Kidney (tissue), 2 donors: ENCODE measurements around the gene FNDC1. TPM values are rescaled to one million over a fixed set of nuclear protein-coding genes. Genes with fewer than 3 reads are reported as not detected.

Experiments used
- polyA plus RNA-seq: library from polyadenylated mRNA; stranded (reverse); fragments of 350-450 nt; fragmentation: Illumina TruSeq; extraction: RNeasy Lipid Tissue Mini Kit (QIAGEN cat#74804); gene quantifications from one replicate; pipeline ENCODE4 v1.2.3, GENCODE V29; 2014; ENCODE audit warnings: low read depth, low replicate concordance; ENCODE audit not compliant: insufficient read depth
- total RNA-seq: library from RNA; stranded (reverse); fragmentation: NEBNext Ultra II Directional; extraction: Animal tissue kit (Norgen Biotek cat#: 25700); gene quantifications from one replicate; pipeline ENCODE4 v1.2.1, GENCODE V29; 2021
- donor health status: DM: yes; HTN: yes; CAD: no.

Gene FNDC1
- total and polyA plus RNA-seq, 2 donors from 2014 or later = 0.69 to 1.3 TPM

Other genes with a start within 250 kb of the FNDC1 start
- gene RSPH3, start 169.2 kb upstream of the FNDC1 start, total RNA-seq = 20.2 TPM
- gene RSPH3, start 169.2 kb upstream of the FNDC1 start, polyA plus RNA-seq = 5.5 TPM
- 8.8 TPM for gene TAGAP, start 124.4 kb upstream of the FNDC1 start, total RNA-seq
- 0.45 TPM for gene TAGAP, start 124.4 kb upstream of the FNDC1 start, polyA plus RNA-seq